ENCODE results near the gene CD200R1.

DNA sequence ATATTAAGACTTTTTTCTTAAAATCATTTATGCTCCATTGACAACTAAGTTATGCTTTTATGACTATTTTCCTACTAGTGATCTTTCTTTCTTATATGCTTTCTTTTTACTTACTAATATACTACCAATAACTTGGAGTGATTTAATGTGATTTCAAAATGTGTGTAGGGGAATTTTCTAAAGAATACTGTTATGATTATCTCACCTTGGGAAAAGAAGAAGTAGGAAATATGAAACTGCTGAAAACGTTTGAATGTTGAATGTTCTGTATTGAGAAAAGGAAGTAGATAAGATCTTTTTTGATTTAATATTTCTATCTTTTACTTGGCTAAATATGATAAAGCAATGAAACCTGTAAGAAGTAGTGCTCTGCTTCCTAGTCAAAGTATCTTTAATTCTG lies 7.8 kb upstream of the CD200R1 start:
- TF ChIP-seq, protein P1, sequence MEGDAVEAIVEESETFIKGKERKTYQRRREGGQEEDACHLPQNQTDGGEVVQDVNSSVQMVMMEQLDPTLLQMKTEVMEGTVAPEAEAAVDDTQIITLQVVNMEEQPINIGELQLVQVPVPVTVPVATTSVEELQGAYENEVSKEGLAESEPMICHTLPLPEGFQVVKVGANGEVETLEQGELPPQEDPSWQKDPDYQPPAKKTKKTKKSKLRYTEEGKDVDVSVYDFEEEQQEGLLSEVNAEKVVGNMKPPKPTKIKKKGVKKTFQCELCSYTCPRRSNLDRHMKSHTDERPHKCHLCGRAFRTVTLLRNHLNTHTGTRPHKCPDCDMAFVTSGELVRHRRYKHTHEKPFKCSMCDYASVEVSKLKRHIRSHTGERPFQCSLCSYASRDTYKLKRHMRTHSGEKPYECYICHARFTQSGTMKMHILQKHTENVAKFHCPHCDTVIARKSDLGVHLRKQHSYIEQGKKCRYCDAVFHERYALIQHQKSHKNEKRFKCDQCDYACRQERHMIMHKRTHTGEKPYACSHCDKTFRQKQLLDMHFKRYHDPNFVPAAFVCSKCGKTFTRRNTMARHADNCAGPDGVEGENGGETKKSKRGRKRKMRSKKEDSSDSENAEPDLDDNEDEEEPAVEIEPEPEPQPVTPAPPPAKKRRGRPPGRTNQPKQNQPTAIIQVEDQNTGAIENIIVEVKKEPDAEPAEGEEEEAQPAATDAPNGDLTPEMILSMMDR (conservative IDR thresholded peaks at IDR 0.05) = no peak
- TF ChIP-seq EZH2 (IDR thresholded peaks at IDR 0.05; ENCODE audit: low read depth) = no peak
